OCI-LY3 (cell line): Measurements from ENCODE around the gene BRICD5.
"Not testable (repeated sequence)": the region's sequence is repeated elsewhere in the genome, so short reads cannot be mapped to it uniquely, and the experiment has no call there.

Experiments used
- H2AFZ ChIP-seq: fragments of 200-600, 300-600 bp; shearing (Covaris generic); 2 replicates; pipeline ENCODE4 v1.6.0; 2014; ENCODE audit warnings: antibody characterized with exemption, low read depth, low read length
- H3K27ac ChIP-seq: fragments of 200-600, 300-600 bp; sonication (generic); 2 replicates; pipeline ENCODE4 v1.5.1; 2014; ENCODE audit warnings: mild to moderate bottlenecking, low read length, moderate library complexity, mixed read lengths
- H3K27me3 ChIP-seq: fragments of 200-600, 300-600 bp; sonication (generic); 2 replicates; pipeline ENCODE4 v1.6.1; 2014; ENCODE audit warnings: low read depth, low read length, mixed read lengths
- H3K36me3 ChIP-seq: fragments of 200-600, 300-600 bp; sonication (generic); replicated peaks from 2 replicates; pipeline ENCODE3; 2014; ENCODE audit warnings: low read depth, low read length, mixed read lengths
- H3K4me1 ChIP-seq: fragments of 300-600, 200-600 bp; sonication (generic); 2 replicates; pipeline ENCODE4 v1.6.1; 2014; ENCODE audit warnings: low read length, mixed read lengths
- H3K4me2 ChIP-seq: fragments of 200-600, 300-600 bp; sonication (generic); 2 replicates; pipeline ENCODE4 v1.6.1; 2014; ENCODE audit warnings: low read length, mixed read lengths
- H3K4me3 ChIP-seq: fragments of 300-600, 200-600 bp; sonication (generic); 2 replicates; pipeline ENCODE4 v1.5.1; 2014; ENCODE audit warnings: antibody characterized with exemption, mild to moderate bottlenecking, low read length, moderate library complexity
- H3K79me2 ChIP-seq: fragments of 300-600, 200-600 bp; shearing (Covaris generic); 2 replicates; pipeline ENCODE4 v1.6.1; 2014; ENCODE audit warnings: mild to moderate bottlenecking, low read length, mixed read lengths
- H3K9ac ChIP-seq: fragments of 300-600, 200-600 bp; shearing (Covaris generic); 2 replicates; pipeline ENCODE4 v1.6.0; 2014; ENCODE audit warnings: mild to moderate bottlenecking, low read length, moderate library complexity
- H3K9me3 ChIP-seq: fragments of 200-600, 300-600 bp; shearing (Covaris generic); 2 replicates; pipeline ENCODE4 v1.6.1; 2014; ENCODE audit warnings: low read length, mixed read lengths; ENCODE audit not compliant: insufficient read depth
- H4K20me1 ChIP-seq: fragments of 200-600, 300-600 bp; sonication (generic); 2 replicates; pipeline ENCODE4 v1.6.1; 2016; ENCODE audit warnings: low read length, mixed read lengths; ENCODE audit not compliant: insufficient read depth
- EZH2phosphoT487 ChIP-seq: fragments of 200-600 bp; shearing (Covaris generic); IDR thresholded peaks from 2 replicates; pipeline ENCODE4 v1.6.1; 2018; ENCODE audit warnings: antibody characterized with exemption, mixed run types, low read depth
- TF ChIP-seq, protein P1 (sequence below): fragments of 200-600, 300-600 bp; sonication (generic); IDR thresholded peaks from 2 replicates; pipeline ENCODE4 v1.5.1; 2014; ENCODE audit warnings: antibody characterized with exemption, low read length, low read depth

The BRICD5 gene

DNA sequence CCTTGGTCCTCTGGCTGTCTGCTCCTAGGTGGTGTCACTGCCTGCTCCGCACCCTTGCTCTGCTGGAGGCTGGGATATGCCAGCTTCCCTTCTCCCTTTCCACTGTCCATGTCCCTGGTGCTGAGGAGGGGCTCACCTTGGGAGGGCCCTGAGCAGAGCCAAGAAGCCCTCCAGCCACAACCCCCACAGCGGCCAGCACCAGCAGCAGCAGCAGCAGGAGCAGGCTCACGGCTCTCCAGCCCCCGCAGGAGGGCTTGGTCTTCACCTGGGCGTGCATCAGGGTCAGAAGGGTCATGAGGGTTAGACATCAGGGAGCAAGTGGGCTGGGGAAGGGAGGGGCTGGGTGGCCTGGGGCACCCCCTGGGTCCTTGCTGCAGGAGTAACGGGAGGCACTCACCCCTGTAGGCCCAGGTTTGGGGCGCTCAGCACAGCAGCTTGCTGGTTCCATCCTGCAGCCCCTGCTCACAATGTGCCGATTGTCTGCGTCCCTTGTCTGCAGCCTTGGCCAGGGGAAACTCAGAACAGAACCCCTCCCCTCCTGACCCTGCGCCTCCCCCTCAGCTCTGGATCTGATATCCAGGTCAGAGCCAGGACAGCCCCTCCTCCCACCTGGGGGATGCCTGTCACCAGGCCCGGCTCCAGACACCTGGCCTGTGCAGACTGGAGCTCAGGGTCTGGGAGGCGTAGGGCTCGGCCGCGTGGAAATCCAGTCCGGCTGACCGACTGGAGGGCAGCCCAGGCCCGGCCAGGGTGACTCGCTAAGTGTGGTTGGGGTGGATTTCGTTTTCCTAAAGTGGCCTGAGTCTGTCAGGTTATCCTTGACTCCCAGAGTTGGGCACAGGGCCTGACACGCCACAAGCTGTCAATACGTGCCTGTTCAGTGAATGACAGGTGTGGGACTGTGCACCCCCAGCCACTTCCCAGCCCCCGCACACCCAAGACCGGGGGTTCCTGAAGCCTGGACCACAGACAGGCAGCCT is at the start of gene BRICD5:
TSS of gene BRICD5 (minus strand) at position 478 of the 980 bp plus-strand sequence. CDS start at position 448, 30 bp downstream.
- no peak within 1 kb of the TSS for H3K27ac ChIP-seq
- H3K27me3 ChIP-seq: no peaks in the 10 kb centered on the region
- peaks cover 25% of the 10 kb centered on the region for H3K36me3 ChIP-seq
- TF ChIP-seq, protein P1, sequence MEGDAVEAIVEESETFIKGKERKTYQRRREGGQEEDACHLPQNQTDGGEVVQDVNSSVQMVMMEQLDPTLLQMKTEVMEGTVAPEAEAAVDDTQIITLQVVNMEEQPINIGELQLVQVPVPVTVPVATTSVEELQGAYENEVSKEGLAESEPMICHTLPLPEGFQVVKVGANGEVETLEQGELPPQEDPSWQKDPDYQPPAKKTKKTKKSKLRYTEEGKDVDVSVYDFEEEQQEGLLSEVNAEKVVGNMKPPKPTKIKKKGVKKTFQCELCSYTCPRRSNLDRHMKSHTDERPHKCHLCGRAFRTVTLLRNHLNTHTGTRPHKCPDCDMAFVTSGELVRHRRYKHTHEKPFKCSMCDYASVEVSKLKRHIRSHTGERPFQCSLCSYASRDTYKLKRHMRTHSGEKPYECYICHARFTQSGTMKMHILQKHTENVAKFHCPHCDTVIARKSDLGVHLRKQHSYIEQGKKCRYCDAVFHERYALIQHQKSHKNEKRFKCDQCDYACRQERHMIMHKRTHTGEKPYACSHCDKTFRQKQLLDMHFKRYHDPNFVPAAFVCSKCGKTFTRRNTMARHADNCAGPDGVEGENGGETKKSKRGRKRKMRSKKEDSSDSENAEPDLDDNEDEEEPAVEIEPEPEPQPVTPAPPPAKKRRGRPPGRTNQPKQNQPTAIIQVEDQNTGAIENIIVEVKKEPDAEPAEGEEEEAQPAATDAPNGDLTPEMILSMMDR: no peak
- TF ChIP-seq EZH2phosphoT487: no peak
- H3K4me1 ChIP-seq: peaks cover 21% of the 10 kb centered on the region
- peaks cover 37% of the 10 kb centered on the region for H3K79me2 ChIP-seq
- no peaks in the 10 kb centered on the region for H3K9me3 ChIP-seq
- H3K9ac ChIP-seq: no peak within 1 kb of the TSS
- H4K20me1 ChIP-seq: peaks cover 7% of the 10 kb centered on the region
- no peak within 1 kb of the TSS for H2AFZ ChIP-seq
- no peak within 1 kb of the TSS for H3K4me3 ChIP-seq
- no peak within 1 kb of the TSS for H3K4me2 ChIP-seq

DNA sequence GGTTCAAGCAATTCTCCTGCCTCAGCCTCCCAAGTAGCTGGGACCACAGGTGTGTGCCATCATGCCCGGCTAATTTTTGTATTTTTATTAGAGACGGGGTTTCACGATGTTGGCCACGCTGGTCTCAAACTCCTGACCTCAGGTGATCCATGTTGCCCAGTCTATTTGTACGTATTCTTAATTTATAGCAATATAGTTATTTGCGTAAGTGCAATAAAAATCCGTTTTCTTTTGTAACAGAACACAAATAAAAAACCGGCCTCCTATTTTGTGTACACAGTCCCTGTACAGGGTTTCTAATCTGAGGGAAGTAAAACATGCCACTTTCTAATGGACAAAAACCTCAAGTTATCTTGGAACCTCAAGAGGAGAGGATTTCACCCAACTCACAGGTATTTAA is 49.6 kb upstream of the BRICD5 start:
- peaks cover 70% of the 10 kb centered on the region for H3K79me2 ChIP-seq
- peaks cover 42% of the 10 kb centered on the region for H4K20me1 ChIP-seq
- no peak overlapping the region for H2AFZ ChIP-seq
- H3K9me3 ChIP-seq: no peaks in the 10 kb centered on the region
- TF ChIP-seq, protein P1: no peak
- no peak for TF ChIP-seq EZH2phosphoT487
- H3K27ac ChIP-seq: no peak overlapping the region
- H3K4me3 ChIP-seq: no peak overlapping the region
- no peak overlapping the region for H3K4me2 ChIP-seq
- H3K27me3 ChIP-seq: no peaks in the 10 kb centered on the region
- no peak overlapping the region for H3K9ac ChIP-seq
- H3K4me1 ChIP-seq: no peaks in the 10 kb centered on the region
- peaks cover 69% of the 10 kb centered on the region for H3K36me3 ChIP-seq

DNA sequence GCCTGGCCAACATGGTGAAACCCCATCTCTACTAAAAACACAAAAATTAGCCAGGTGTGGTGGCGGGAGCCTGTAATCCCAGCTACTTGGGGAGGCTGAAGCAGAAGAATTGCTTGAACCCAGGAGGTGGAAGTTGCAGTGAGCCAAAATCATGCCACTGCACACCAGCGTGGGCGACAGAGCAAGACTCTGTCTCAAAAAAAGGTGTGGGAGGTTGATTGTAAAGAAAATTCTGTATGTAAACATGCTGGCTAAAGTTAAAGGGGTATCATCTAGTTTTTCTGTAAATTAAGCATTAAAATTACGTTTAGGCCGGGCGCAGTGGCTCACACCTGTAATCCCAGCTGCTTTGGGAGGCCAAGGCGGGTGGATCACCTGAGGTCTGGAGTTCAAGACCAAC is 47.9 kb upstream of the BRICD5 start:
- not testable (repeated sequence) for H3K4me3 ChIP-seq, H3K9me3 ChIP-seq, H3K9ac ChIP-seq, H3K4me2 ChIP-seq, H3K27me3 ChIP-seq, H2AFZ ChIP-seq, H3K27ac ChIP-seq, H3K4me1 ChIP-seq
- Histone ChIP-seq H3K79me2 (peaks cover 55% of the 10 kb centered on the region), H3K36me3 (peaks cover 68% of the 10 kb centered on the region), H4K20me1 (peaks cover 35% of the 10 kb centered on the region)

DNA sequence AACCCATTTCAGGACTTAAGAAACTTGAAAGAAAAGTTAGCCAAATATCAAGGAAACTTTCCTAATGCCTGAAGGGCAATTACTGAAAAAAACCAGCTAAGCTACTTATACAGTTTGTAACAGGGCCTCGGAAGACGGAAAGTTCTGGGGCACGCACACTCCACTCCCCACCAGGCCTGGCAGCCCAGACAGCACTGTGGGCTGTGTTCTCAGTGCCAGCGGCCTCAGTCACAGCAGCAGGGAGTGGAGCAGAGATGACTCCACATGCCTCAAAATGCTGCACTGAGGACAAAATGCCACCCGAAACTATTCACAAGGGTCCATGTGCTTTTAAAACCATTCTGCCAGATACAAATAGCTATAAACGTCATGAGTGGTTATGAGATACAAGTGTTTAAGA is 47.1 kb upstream of the BRICD5 start:
- Histone ChIP-seq H3K27ac (no peak overlapping the region), H4K20me1 (peaks cover 31% of the 10 kb centered on the region), H3K79me2 (peaks cover 47% of the 10 kb centered on the region), H2AFZ (no peak overlapping the region), H3K4me2 (no peak overlapping the region), H3K9me3 (no peaks in the 10 kb centered on the region), H3K4me1 (peaks cover 14% of the 10 kb centered on the region), H3K4me3 (no peak overlapping the region), H3K27me3 (no peaks in the 10 kb centered on the region), H3K36me3 (peaks cover 62% of the 10 kb centered on the region), H3K9ac (no peak overlapping the region)
- no peak for TF ChIP-seq EZH2phosphoT487
- TF ChIP-seq, protein P1: no peak
